ENCODE measurements around the gene BLOC1S4.

DNA sequence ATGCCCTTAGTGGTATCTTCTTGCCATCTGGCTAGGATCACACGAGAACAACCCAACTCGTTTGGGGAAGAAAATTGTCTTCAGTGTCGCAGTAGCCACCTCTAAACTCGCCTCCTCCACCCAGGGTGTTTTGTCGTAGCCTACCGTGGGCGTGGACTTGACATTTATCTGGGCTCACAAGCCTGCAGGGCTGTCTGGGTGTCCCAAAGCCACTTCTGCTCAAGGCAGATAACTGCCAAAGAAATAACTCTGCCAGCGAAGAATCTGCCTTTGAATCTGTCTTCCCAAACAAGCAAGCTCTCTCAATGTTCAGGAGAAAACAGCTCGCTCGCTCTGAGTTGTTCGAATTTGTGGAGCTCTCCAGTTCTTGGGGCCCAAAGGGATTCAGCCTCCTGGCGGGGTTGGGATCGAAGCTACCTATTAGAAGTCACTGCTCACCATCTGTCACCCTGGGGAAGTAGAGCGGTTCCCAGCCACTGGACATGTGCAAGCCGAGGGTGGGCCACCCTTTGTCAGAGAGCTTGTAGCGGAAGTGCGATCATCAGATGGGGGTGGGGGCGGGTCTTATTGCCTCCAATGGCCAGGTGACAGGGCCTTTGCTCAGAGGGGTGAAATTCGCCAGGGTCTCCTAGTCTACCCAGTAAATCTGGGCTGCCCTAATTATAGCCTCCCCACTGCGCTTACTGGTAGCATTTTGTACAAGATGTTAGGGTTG lies 14.8 kb downstream of the BLOC1S4 start:
- TF ChIP-seq, protein P1, sequence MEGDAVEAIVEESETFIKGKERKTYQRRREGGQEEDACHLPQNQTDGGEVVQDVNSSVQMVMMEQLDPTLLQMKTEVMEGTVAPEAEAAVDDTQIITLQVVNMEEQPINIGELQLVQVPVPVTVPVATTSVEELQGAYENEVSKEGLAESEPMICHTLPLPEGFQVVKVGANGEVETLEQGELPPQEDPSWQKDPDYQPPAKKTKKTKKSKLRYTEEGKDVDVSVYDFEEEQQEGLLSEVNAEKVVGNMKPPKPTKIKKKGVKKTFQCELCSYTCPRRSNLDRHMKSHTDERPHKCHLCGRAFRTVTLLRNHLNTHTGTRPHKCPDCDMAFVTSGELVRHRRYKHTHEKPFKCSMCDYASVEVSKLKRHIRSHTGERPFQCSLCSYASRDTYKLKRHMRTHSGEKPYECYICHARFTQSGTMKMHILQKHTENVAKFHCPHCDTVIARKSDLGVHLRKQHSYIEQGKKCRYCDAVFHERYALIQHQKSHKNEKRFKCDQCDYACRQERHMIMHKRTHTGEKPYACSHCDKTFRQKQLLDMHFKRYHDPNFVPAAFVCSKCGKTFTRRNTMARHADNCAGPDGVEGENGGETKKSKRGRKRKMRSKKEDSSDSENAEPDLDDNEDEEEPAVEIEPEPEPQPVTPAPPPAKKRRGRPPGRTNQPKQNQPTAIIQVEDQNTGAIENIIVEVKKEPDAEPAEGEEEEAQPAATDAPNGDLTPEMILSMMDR (IDR thresholded peaks at IDR 0.05), result no peak
- TF ChIP-seq POLR2A (IDR thresholded peaks at IDR 0.05), result no peak
